Measurements from ENCODE around the gene CYP46A1. TPM values are rescaled to one million over a fixed set of nuclear protein-coding genes. Genes with fewer than 3 reads are reported as not detected.
A peak's percentile ranks its signal among the peaks of the same experiment; 100 is the strongest.

The CYP46A1 gene
- total RNA-seq, 1 donor from 2014 or later = 3.1 TPM

DNA sequence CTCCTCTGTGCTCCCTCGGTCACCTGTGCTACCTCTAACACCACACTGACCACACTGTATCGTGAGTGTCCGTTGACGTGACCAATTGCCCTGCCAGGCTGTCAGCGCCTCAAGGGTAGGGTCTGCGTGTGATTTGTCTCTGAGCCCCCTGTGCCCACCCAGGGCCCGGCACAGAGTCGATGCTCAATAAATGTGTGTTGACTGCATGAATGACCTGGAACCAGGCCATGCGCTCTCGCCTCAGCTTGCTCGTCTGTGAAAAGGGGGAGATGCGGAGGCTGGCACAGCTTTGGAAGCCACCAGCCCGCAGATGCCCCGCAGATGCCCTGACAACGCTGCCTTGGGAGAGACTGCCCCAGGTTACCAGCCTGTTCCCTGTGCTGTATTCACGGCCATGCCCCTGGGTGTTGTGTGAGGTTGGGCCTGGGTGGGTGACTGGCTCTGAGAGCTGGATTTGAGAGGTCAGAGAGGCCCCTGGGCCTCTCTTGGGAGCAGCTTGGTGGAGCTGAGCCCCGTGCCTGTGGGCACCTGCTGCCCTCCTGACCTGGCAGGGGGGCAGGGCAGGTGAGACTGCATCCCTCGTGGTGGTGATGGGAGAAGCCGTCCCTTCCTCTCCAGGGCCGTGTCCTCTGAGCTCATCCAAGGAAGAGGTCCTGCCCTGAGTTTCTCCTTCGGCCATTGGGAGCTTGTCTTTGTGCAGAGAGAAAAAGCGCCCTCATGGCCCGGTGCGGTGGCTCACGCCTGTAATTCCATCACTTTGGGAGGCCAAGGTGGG, 43.2 kb downstream of the CYP46A1 start:
- peak; percentile 76 for DNase-seq (ENCODE audit: low spot score)

DNA sequence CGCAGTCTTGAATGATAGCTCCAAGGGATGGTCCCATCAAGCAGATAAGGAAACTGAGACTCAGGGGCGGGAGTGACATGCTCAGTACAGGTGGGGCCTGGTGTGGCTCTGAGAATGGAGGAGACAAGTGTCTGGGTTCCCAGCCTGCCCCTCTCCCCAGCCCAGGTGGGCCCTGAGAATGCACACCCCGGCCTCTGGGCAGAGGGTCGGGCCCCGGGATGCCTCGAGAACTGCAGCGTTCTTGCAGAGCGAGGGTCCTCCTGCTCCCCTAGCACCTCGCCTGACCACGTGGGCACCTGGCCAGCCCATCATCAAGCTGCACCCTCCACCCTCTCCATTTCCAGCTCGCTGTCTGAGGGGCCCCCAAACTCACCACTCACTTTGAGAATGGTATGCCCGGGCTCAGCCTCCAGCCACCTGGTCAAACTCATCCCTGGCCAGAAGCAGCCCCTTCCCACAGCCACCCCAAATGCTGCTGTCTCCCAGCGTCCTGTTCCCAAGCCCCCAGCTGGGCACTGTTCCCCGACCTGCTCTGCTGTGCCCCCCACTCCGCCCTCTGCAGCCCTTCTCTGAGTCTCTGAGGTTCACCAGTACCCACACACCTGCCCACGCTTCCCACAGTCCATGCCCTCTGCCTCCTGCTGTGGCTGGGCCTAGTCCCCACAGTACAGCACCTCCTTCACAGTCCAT, 44.3 kb downstream of the CYP46A1 start:
- peak; percentile 78 for DNase-seq (ENCODE audit: low spot score)

DNA sequence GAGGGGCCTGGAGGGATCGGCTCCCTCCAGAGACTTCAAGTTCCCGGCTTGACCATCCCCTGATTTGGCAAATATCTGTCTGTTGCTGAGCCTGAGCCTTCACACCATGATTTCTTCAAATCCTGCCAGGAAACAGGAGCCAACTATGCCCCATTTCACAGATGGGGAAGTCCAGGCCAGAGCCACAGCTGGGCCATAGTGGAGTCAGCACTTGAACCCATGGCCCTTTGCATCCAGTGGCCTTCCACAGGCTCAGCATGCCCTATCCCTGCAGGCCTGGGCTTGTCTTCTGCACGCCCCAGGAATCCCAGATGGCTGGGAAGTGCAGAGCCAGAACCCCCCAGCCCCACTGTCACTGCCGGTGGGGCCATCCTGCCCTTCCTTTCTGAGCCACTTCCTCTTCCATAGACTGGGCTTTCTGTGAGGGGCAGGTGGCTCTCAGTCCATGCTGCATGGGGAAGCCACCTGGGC, 44.9 kb downstream of the CYP46A1 start:
- peak; percentile 76 for DNase-seq (ENCODE audit: low spot score)

DNA sequence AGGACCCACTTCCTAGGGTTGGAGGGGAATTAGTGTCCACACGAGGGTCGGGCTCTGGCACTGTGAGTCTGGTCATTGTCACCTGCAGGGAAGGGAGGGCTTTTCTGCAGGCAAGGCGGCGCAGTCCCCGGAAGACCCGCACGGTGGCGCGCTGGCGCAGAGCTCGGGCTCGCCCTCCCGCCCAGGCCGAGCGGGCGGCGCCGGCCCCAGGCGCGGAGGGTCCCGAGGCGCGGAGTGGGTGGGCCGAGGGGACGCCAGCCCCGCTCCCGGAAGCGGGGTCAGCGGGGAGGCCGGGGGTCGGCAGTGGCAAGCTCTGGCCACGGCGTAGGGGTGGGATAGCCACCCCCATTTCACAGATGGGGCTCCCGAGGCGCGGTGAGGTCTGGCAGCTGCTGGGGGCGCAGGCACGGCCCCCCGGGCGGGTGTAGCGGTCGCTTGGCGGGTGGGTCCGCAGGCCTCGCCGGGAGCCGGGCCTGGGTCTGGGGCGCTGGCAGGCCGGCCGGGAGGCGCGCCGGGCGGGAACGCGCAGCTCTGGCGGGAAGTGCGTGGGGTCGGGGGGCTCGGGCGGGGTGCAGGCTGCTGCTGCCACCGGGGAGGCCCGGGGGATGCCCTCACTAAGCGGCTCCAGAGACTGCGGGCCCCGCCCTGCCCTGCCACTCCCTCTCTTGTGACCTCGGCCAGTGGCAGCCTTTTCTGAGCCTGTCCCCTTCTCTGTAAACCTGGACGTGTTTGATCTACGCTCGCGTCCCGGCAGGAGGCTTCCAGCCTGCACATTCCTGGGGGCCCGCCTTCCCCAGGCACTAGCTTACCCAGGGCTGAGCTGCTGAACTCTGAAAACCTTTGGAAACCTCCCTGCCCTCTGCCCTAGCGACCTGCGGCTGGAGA, 46.1 kb downstream of the CYP46A1 start:
- DNase-seq (ENCODE audit: low spot score) = peak; percentile 90

DNA sequence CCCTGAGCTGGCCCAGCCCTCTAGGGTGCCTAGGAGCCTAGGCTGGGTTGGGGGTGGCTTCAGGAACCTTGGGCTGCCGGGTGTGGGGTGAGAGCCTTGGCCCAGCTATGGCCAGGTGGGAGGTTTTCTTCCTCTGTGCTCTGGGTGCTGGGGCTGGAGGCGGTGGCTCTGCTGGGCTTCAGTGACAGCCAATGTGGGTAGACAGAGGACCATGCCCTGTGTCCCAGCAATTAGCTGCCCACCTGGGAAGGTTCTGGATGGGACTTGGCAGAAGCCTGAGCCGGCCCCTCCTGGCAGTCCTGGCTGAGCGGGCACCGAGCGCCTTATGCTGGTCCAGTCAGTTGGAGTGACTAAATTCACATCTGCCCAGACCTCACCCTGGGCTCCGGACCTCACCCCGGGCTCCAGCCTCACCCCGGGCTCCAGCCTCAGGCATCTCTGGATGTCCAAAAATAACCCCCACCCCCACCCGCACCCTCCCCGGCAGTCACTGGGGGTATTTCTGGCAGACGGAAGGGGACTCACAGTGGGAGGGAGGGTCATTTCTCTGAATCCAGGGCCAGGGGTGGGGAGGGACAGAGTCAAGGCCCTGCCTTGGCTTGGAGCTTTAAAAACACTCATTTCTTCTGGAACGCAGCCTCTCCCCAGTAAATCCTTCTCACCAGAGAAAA, 46.9 kb downstream of the CYP46A1 start:
- DNase-seq (ENCODE audit: low spot score) = peak; percentile 72

DNA sequence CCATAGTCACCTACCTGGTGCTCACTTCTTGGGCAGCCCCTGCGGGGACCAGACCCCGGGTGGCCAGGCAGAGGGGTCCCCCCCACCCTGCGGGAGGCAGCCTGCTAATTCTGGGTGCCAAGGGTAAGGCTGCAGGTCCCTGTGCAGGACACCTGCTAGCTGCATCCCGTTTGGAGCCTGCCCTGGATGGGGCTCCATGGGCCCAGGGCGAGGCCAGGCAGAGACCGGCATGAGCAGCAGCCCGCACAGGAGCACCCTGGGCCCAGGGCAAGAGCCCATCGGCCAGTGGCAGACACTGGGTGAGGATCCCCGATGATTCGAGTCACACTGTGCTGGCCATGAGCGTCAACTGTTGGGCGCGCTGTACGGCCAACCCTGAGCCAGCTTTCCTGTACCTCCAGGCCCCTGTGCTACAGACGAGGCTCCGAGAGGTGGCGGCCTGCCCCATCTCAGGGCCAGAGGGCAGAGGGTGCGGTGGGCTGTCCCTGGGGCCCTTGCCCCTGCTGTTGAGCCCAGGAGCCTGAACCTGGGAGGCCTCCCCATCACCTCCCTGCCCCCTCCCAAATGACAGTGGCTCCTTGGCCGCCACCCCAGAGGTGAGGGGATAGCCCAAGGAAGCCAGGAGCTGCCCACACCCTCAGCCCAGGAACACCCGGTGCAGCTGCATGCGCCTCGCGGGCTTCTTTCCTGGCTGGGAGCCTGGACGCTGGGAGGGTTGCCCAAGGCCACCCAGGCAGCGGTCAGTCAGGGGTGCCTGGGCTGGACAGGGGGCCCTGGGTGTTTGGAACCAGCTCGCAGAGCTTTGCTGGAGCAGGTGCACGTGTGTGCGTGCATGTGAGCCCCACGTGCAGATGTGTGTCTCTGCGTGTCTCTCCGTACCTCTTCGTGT, 47.7 kb downstream of the CYP46A1 start:
- DNase-seq (ENCODE audit: low spot score) = peak; percentile 86

DNA sequence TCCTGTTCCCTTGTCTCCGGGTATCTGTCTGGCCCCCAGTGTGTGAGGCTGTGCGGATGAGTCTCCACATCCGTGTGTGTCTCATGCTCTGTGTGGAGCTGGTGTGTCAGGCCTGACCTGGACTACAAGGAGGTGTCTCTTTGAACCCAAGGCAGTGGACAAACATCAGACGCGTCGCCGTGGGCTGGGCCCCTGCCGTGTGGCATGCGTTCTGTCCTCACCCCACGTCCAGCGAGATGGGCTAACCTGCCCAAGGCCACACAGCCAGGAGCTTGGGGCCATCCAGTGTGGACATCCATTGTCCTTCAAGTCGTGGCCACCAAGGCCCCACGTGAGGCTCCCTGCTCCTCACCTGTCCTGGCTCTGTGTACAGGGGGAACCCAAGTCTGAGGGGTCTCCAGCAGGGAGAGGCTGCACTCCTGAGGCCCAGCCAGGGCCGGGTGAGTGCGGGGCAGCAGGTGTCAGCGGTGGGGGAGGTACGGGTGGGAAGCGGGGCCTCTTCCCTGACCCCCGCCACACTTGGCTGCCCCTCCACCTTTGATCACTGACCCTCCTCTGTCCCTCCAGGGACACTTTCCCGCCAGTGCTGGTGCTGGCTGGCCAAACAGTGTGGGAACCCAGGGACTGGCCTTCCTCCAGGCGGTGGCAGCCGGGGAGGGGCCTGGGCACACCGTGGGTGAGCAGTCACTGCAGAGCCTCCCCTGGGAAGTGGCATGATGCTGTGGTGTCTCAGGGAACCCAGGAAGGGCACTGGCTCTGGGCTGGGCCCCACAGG, 48.5 kb downstream of the CYP46A1 start:
- DNase-seq (ENCODE audit: low spot score) = peak; percentile 84

DNA sequence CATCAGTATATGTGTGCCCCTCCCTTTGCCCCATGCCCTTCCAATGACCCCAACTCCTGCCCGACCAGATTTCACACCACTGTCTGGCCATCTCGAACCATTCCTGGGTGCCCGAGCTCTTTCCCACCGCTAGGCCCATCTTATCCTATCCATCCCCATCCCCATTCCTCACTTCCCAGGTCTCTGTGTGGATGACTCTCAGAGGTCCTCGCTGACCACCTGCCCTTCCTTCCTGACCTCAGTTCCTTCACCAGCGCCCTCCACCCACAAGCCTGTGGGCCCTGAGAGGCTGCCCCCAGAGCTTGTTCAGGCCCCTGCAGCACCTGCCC, 49.1 kb downstream of the CYP46A1 start:
- DNase-seq (ENCODE audit: low spot score) = peak; percentile 73

DNA sequence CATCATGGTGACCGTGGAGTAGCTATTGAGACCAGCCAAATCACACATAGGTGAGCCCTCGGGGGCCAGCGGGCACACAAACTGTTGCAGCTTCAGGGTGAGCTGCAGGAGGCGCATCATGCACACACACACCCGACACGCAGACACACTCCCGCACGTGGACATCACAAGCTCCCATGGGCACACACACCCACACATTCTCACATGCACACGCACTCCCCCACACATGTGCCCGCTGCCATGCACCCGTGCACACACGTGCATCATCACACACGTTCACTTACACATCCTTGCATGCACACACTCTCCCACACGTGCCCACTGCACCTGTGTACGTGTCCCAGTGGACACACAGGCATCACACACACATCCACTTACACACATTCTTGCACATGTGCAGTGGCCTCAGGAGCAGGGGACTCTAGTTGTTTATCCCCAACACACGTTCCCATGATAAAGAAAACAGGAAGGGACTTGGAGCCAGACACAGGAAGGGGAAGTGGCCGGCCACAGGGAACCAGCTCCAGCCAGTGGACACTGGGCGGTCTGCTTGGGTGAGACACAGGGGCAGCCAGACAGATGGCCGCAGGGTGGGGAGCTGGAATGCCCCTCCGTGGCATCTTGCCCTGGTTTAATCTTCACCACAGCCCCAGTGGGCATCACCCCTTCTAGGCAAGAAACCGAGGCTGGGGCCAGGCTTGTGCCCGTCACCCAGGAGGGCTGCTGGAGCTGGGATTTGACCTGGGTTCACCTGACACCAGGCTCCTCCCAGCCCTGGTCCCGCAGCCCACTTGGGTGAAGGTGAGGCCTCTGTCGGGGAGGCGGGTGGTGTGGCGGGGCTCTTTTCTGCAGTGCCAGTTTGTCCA, 49.7 kb downstream of the CYP46A1 start:
- DNase-seq (ENCODE audit: low spot score) = peak; percentile 88

DNA sequence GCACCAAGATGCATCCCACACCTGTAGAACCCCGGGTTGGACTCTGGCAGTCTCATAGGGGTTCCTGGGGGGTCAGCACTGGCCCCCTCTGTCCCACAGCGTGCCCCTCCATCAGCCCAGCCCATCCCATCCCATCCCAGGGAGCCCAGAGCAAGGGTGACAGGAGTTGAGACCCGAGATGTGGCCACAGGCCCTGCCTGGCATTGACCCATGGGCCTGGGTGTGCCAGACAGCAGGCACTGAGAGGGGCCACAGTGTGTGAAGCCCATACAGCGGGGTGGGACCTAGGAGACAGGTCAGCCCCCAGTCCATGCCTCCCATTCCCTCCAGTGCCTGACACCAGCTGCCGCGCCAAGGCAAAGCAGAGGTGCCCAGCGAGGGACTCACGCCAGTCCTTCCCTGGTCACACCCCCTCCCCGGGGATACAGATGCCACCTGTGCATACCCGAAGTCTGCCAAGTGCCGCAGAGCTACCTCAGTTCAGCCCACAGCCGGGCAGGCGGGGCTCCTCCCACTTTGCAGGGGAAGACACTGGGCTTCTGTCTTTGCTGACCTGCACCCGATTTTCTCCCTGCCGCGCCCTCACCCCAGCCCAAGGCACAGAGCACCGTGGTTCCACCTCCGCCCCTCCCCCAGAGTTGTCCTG, 50.4 kb downstream of the CYP46A1 start:
- DNase-seq (ENCODE audit: low spot score) = peak; percentile 81

DNA sequence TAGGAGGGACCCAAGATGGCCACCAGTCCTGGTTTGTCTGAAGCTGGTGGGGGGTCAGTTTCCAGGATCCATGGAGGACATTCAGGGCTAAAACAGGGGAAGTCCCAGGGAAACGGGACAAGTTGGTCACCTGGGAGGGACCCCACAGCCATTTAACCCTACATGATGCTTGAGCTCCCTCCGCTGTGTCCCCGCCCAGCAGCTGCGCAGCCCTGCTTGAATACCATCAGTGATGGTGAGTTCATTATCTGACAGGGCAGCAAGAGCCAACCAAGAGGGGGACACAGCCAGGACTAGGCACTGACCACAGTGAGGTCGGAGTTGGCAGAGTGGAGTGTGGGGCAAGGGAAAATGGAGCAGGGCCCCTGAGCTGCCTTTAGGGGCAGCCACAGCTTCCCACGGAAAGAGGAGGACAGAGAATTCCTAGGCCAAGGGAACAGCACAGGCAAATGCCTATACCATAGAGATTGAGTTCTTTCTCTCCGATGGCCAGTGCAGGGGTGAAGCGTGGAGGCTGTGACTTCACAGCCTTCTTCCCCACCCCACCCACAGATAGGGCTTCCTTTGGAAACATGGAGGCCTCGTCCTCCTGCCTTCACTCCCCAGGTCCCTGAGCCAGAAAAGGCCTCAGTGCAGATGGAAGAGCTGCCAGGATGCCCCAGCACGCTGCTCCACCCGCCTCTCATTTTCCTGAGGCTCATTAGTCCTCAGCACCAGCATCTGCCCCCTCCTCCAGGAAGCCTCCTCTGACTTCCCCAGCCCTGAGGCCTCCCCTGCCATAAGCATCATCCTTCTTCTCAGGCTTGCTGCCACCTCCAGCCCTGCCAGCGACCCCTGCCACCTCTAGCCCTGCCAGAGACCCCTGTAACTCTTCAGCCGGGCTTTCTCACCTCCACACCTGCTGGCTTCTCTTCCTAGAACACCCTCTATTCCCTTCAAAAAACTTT, 51.4 kb downstream of the CYP46A1 start:
- DNase-seq (ENCODE audit: low spot score) = no peak

DNA sequence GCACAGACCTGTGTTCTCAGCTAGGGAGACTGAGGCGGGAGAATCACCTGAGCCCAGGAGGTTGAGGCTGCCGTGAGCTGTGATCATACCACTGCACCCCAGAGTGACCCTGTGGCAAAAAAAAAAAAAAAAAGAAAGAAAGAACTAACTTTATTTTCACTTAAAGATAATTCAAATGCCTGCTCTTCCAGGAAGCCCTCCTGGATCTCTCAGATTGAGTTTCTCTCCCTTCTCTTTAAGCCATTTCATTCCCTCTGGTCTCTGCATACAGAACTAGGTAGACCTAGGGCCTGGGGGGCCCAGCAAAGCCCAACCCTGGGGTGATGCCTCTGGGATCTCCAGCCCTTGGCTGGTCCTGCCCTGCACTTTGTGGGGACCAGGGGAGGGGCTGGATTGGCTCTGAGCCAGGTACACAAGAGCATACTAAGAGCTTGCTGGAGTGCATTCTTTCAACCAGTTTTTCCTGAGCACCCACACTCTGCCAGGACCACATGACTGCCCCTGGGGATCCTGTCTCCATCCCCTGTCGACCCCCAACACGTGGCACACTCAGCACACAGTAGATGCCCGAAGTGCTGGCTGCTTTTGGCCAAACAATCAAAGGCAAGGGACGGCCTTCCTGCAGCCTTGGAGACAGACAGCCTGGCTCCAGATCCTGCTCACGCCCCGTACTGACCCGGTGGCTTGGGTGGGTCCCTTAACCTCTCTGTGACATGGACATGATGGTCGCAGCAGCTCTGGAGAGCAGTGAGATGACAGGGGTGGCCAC, 52.7 kb downstream of the CYP46A1 start:
- no peak for DNase-seq (ENCODE audit: low spot score)

DNA sequence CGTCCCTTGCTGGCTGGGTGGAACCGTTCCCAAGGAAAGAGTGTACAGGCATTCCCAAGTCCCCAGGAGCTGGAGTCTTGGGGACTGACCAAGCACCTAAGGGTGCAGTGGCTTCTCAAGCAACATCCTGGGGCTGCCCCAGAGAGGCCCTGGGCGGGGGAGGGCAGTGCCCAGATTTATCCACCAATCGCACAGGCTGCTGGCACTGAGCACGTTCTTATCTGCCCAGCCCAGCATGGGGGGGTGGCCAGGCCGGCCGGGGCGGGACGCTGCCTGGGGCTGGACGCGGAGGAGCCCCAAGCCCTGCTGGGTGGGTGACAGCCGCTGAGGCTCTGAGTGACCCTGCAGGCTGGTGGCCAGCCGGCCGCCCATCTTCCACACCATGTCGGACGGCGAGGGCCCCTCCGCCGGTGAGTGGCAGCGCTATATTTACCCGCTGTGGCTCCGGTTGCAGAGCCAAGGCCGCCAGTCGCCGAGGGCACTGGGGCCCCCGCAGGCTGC, 53.4 kb downstream of the CYP46A1 start:
- DNase-seq (ENCODE audit: low spot score) = no peak

DNA sequence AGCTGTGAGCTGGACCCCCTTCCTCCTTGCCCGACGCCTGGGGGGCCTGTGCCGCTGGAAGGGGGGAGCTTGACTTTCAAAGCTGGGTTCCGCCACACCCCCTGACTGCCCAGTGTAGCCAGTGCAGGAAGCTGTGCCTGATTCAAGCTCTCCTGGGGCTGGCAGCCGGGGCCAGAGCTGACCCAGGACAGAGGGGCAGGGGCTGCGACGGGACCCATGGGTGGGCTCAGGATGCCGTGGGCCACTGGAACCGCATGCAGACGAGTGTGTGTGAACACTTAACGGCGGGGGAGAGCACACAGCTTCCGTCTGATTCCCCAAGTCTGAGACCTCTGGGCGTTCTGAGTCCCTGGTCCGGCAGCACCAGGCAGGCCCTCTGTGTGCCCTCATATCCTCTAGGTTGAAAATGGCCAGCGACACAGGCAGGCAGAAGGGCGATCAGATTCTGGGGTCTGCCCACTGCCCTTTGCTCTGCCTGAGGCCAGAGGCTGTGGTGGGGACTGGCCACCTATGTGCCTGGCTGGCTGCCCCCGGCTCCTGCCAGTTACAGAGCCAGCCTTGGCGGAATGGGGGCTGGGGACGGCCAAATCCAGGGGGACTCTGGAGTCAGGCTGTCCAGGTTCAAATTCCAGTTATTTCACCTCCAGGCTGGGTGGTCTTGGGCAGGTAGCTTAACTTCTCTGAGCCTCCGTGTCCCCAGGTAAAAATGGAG, 54.0 kb downstream of the CYP46A1 start:
- DNase-seq (ENCODE audit: low spot score) = no peak

DNA sequence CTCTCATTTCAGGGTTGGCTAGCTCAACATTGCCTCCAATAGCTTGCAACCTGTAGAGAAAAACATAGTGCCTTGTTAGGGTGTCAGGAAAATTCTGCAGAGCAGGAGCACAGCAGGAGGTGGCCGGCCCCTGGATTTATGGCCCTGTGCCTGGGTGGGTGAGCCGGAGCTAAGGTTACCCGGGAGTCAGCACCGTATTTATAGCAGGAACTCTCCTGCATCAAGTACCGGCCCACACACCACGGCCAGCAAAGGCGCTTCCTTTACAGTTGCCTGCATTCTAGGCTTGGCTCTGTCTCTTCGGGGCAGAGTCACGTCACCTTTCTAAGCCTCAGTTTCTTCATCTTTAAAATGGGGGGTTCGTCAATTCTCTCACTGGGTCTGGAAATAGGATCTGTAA, 56.3 kb downstream of the CYP46A1 start:
- no peak for DNase-seq (ENCODE audit: low spot score)
